Heart left ventricle (tissue), 13 donors: ENCODE measurements around the gene TJP1.

Experiments used
- POLR2A ChIP-seq, 2 donors: fragments of 450-650 bp; IDR thresholded peaks; one replicate each; pipeline ENCODE4 v1.6.1; 2017; ENCODE audit warnings: antibody characterized with exemption in 2 of 2, mild to moderate bottlenecking in 2 of 2, moderate library complexity in 2 of 2
- TF ChIP-seq, protein P1 (sequence below), 12 donors: fragments of 200-600 bp; sonication (generic) in 4 of 12; IDR thresholded peaks; one replicate each; pipeline versions ENCODE4 v1.5.0 to v1.8.0; 2018 to 2022; ENCODE audit warnings: antibody characterized with exemption in 12 of 12, mild to moderate bottlenecking in 5 of 12
- donor health status: ischemic (EF 13 %, LVEDD 7.1; RV severe dilation, severe dysfunction).
- donor health status: DM: no; HTN: yes; CAD: no.
- donor health status: DM: no; HTN: no; CAD: no.
- donor health status: ischemic (EF 25% LVEDD 6.9; RV normal size, moderate dysfunction).
- donor health status: ischemic (EF 25% LVEDD 5.7; RV mildly dilated, moderate dysfunction).
- donor health status: ischemic (EF 35%, LVEDD 5.7; RV mildly dilated, moderate dysfunction).
- donor health status: nonischemic (EF 11% LVEDD 7.7; RV severe dilation, severe dysfunction).
- donor health status: DM: yes; HTN: yes; CAD: no.
- donor health status: PGD.
- donor health status: ischemic (EF 29% LVEDD 5.4; RV normal size, mild dysfunction).
- donor health status: nonischemic (EF 23%, LVEDD 6.1; RV moderate dilation, normal function).

DNA sequence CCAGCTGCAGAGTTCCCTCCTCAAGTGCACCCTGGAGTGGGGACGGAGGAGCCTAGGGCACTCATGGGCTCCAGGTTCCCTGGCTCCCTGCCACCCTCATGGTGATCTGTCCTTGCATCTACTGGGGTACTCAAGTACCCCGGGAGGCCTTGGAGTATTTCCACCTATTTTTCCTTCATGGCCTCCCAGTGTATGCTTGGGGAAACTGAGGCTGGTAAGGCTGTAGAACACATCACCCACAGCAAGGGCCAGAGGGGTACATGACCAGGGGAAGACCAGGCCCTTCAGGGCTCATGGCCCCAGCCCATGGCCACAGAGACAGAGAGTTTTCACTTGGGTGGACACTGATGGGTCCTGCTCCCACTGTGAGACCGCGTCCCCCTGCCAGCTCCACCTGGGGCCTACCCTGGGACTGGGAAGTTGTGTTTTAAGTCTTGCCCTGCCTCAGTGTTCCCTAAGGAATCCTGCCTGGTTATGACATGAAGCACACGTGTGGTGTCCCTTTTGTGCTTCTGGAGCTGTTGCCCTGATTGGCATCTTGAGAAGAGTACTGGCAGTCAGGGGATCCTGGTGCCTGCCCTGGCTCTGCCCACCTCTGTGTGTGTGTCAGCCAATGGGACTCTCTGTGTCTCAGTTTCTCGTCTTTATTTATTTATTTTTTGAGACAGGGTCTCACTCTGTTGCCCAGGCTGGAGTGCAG lies 132.8 kb downstream of the TJP1 start:
- TF ChIP-seq, protein P1, sequence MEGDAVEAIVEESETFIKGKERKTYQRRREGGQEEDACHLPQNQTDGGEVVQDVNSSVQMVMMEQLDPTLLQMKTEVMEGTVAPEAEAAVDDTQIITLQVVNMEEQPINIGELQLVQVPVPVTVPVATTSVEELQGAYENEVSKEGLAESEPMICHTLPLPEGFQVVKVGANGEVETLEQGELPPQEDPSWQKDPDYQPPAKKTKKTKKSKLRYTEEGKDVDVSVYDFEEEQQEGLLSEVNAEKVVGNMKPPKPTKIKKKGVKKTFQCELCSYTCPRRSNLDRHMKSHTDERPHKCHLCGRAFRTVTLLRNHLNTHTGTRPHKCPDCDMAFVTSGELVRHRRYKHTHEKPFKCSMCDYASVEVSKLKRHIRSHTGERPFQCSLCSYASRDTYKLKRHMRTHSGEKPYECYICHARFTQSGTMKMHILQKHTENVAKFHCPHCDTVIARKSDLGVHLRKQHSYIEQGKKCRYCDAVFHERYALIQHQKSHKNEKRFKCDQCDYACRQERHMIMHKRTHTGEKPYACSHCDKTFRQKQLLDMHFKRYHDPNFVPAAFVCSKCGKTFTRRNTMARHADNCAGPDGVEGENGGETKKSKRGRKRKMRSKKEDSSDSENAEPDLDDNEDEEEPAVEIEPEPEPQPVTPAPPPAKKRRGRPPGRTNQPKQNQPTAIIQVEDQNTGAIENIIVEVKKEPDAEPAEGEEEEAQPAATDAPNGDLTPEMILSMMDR (IDR thresholded peaks at IDR 0.05): no peak
- TF ChIP-seq POLR2A (IDR thresholded peaks at IDR 0.05): no peak
